H1 (cell line): ENCODE data around the gene TNS3. TPM values are rescaled to one million over a fixed set of nuclear protein-coding genes. Genes with fewer than 3 reads are reported as not detected.

Experiments
- BCL11A ChIP-seq, 2 experiments: IDR thresholded peaks; one replicate each; pipeline ENCODE4 v1.6.1; 2011; ENCODE audit warnings: low read depth in 2 of 2, low read length in 2 of 2, mild to moderate bottlenecking in 2 of 2
- CBX8 ChIP-seq: fragments of 300-800, 300-1000 bp; sonication (generic); IDR thresholded peaks from 2 replicates; pipeline ENCODE4 v1.7.1; 2016; ENCODE audit warnings: low read depth, low read length, borderline replicate concordance
- CTBP2 ChIP-seq: IDR thresholded peaks from 2 replicates; pipeline ENCODE4 v1.7.0; 2011; ENCODE audit warnings: borderline replicate concordance, mild to moderate bottlenecking, moderate library complexity, mixed read lengths, low read length; ENCODE audit not compliant: insufficient read depth, insufficient read length
- EGR1 ChIP-seq: IDR thresholded peaks from 2 replicates; pipeline ENCODE4 v1.6.1; 2011; ENCODE audit warnings: low read depth, low read length, borderline replicate concordance
- GTF2F1 ChIP-seq: IDR thresholded peaks from 2 replicates; pipeline ENCODE4 v1.6.1; 2012; ENCODE audit warnings: low read depth, low read length, improper control_type of control experiment, borderline replicate concordance
- HDAC6 ChIP-seq: IDR thresholded peaks from one replicate; pipeline ENCODE4 v1.7.1; 2012; ENCODE audit warnings: low read depth, mild to moderate bottlenecking, inconsistent platforms, low read length, moderate library complexity
- PHF8 ChIP-seq: fragments of 200-600 bp; sonication (generic); conservative IDR thresholded peaks from 2 replicates; pipeline ENCODE4 v1.7.1; 2012; ENCODE audit warnings: low read depth, mild to moderate bottlenecking, inconsistent platforms, low read length, moderate library complexity
- POLR2A ChIP-seq, 2 experiments: IDR thresholded peaks; 1 replicate in 1 of 2; 2 replicates in 1 of 2; pipeline ENCODE4 v1.6.1; 2011; ENCODE audit warnings: low read depth in 2 of 2, low read length in 2 of 2, mild to moderate bottlenecking in 2 of 2; ENCODE audit errors: control extremely low read depth in 1 of 2
- RAD21 ChIP-seq, 2 experiments: IDR thresholded peaks in 1 of 2; conservative IDR thresholded peaks in 1 of 2; 2 replicates each; pipeline ENCODE4 v1.6.1; 2011; ENCODE audit warnings: low read depth in 2 of 2, low read length in 2 of 2, improper control_type of control experiment in 1 of 2, inconsistent platforms in 1 of 2, mild to moderate bottlenecking in 1 of 2, moderate library complexity in 1 of 2
- TAF1 ChIP-seq: IDR thresholded peaks from 2 replicates; pipeline ENCODE4 v1.6.1; 2011; ENCODE audit warnings: mild to moderate bottlenecking, low read depth, low read length
- YY1 ChIP-seq: IDR thresholded peaks from 2 replicates; pipeline ENCODE4 v1.6.1; 2011; ENCODE audit warnings: low read depth, mild to moderate bottlenecking, low read length
- polyA plus RNA-seq, 7 experiments: library from polyadenylated mRNA; depleted of rRNA in 3 of 7; stranded (reverse) in 5 of 7; unstranded in 2 of 7; fragments of >200 nt in 5 of 7; fragments of 200-250 nt in 2 of 7; gene quantifications; 1 replicate in 5 of 7; 2 replicates in 1 of 7; 4 replicates in 1 of 7; pipeline versions ENCODE4 v1.2.1 to v1.2.3, GENCODE V29; 2011 to 2013; ENCODE audit warnings: missing spikeins in 2 of 7, mixed read lengths in 2 of 7
- total RNA-seq: library from RNA; stranded (reverse); fragmentation: NEBNext Ultra II Directional; extraction: Animal tissue kit (Norgen Biotek cat#: 25700); gene quantifications from 2 replicates; pipeline ENCODE4 v1.2.1, GENCODE V29; 2021
- TF ChIP-seq, protein P1 (sequence below): fragments of 300-600 bp; sonication (generic); IDR thresholded peaks from 2 replicates; pipeline ENCODE4 v1.7.1; 2012; ENCODE audit warnings: low read length, moderate library complexity, mild to moderate bottlenecking, inconsistent platforms; ENCODE audit not compliant: insufficient replicate concordance

TNS3 gene
- total and polyA plus RNA-seq, 2 of the 8 experiments (the other 6 are each of a cell fraction or from before 2014, with no cell fraction given), result 11.9 to 24.2 TPM

DNA sequence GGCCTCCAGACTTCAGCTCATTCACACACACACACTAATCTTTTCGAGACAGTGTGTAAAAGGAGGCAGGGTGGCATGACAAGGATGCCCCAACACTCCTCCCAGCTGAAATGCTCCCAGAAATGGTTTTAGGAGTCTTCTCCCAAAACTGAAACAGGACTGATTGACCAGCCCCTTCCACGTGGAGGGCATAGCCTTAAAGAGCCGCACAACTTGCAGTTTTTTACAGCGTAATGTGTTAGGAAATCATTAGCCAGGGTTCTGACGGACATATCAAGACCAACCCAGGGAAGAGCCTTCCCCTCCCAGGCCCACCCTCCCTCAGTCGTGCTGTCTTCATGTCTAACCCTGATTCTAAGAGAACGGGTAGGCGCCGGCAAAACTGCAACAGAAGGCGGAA, 224.6 kb downstream of the TNS3 start (continued):
- TF ChIP-seq, protein P1, sequence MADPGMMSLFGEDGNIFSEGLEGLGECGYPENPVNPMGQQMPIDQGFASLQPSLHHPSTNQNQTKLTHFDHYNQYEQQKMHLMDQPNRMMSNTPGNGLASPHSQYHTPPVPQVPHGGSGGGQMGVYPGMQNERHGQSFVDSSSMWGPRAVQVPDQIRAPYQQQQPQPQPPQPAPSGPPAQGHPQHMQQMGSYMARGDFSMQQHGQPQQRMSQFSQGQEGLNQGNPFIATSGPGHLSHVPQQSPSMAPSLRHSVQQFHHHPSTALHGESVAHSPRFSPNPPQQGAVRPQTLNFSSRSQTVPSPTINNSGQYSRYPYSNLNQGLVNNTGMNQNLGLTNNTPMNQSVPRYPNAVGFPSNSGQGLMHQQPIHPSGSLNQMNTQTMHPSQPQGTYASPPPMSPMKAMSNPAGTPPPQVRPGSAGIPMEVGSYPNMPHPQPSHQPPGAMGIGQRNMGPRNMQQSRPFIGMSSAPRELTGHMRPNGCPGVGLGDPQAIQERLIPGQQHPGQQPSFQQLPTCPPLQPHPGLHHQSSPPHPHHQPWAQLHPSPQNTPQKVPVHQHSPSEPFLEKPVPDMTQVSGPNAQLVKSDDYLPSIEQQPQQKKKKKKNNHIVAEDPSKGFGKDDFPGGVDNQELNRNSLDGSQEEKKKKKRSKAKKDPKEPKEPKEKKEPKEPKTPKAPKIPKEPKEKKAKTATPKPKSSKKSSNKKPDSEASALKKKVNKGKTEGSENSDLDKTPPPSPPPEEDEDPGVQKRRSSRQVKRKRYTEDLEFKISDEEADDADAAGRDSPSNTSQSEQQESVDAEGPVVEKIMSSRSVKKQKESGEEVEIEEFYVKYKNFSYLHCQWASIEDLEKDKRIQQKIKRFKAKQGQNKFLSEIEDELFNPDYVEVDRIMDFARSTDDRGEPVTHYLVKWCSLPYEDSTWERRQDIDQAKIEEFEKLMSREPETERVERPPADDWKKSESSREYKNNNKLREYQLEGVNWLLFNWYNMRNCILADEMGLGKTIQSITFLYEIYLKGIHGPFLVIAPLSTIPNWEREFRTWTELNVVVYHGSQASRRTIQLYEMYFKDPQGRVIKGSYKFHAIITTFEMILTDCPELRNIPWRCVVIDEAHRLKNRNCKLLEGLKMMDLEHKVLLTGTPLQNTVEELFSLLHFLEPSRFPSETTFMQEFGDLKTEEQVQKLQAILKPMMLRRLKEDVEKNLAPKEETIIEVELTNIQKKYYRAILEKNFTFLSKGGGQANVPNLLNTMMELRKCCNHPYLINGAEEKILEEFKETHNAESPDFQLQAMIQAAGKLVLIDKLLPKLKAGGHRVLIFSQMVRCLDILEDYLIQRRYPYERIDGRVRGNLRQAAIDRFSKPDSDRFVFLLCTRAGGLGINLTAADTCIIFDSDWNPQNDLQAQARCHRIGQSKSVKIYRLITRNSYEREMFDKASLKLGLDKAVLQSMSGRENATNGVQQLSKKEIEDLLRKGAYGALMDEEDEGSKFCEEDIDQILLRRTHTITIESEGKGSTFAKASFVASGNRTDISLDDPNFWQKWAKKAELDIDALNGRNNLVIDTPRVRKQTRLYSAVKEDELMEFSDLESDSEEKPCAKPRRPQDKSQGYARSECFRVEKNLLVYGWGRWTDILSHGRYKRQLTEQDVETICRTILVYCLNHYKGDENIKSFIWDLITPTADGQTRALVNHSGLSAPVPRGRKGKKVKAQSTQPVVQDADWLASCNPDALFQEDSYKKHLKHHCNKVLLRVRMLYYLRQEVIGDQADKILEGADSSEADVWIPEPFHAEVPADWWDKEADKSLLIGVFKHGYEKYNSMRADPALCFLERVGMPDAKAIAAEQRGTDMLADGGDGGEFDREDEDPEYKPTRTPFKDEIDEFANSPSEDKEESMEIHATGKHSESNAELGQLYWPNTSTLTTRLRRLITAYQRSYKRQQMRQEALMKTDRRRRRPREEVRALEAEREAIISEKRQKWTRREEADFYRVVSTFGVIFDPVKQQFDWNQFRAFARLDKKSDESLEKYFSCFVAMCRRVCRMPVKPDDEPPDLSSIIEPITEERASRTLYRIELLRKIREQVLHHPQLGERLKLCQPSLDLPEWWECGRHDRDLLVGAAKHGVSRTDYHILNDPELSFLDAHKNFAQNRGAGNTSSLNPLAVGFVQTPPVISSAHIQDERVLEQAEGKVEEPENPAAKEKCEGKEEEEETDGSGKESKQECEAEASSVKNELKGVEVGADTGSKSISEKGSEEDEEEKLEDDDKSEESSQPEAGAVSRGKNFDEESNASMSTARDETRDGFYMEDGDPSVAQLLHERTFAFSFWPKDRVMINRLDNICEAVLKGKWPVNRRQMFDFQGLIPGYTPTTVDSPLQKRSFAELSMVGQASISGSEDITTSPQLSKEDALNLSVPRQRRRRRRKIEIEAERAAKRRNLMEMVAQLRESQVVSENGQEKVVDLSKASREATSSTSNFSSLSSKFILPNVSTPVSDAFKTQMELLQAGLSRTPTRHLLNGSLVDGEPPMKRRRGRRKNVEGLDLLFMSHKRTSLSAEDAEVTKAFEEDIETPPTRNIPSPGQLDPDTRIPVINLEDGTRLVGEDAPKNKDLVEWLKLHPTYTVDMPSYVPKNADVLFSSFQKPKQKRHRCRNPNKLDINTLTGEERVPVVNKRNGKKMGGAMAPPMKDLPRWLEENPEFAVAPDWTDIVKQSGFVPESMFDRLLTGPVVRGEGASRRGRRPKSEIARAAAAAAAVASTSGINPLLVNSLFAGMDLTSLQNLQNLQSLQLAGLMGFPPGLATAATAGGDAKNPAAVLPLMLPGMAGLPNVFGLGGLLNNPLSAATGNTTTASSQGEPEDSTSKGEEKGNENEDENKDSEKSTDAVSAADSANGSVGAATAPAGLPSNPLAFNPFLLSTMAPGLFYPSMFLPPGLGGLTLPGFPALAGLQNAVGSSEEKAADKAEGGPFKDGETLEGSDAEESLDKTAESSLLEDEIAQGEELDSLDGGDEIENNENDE, result no peak
- TF ChIP-seq PHF8 (no peak), HDAC6 (no peak), YY1 (no peak), EGR1 (no peak), RAD21 (IDR thresholded peaks at IDR 0.05 in 1 of 2, conservative IDR thresholded peaks at IDR 0.05 in 1 of 2; ENCODE audit: low read depth in 2 of 2, low read length in 2 of 2) (no peak), TAF1 (no peak), GTF2F1 (no peak), POLR2A (IDR thresholded peaks at IDR 0.05; ENCODE audit: control extremely low read depth in 1 of 2, low read depth in 2 of 2, low read length in 2 of 2) (no peak), BCL11A (IDR thresholded peaks at IDR 0.05; ENCODE audit: low read depth in 2 of 2, low read length in 2 of 2) (no peak), CBX8 (no peak), CTBP2 (no peak)
